Activated CD8-positive, alpha-beta memory T cell treated with anti-CD3 and anti-CD28 coated beads for 36 hours (primary cell): ENCODE results near the gene GAPT. TPM values are rescaled to one million over a fixed set of nuclear protein-coding genes. Genes with fewer than 3 reads are reported as not detected.
"Not testable (repeated sequence)": the region's sequence is repeated elsewhere in the genome, so short reads cannot be mapped to it uniquely, and the experiment has no call there.

Experiments
- CTCF ChIA-PET: fragments of 350-600 bp; sonication (Branson Sonifier 250); formaldehyde crosslinking; loops from one replicate; lab custom pipeline; 2021; ENCODE audit warnings: antibody characterized with exemption; lab: Charles Lee
- POLR2A ChIA-PET: fragments of 350-600 bp; sonication (Branson Sonifier 250); formaldehyde crosslinking; loops from one replicate; lab custom pipeline; 2021; ENCODE audit warnings: antibody characterized with exemption; lab: Charles Lee
- total RNA-seq, 2 experiments: library from RNA; stranded (reverse); gene quantifications; one replicate each; pipeline ENCODE4 v1.2.3, GENCODE V29; 2021

Gene GAPT
- total RNA-seq, 2 experiments from 2014 or later, result not detected

GRCh38 chr5:58498340-58498942 is 7.2 kb downstream of the GAPT start:
- POLR2A ChIA-PET, result no interaction called here
- CTCF ChIA-PET, result no interaction called here

GRCh38 chr5:58499231-58499630 is 8.0 kb downstream of the GAPT start:
- ChIA-PET POLR2A (no interaction called here), CTCF (no interaction called here)

GRCh38 chr5:58499941-58500340 is 8.7 kb downstream of the GAPT start:
- ChIA-PET POLR2A (no interaction called here), CTCF (no interaction called here)

- CTCF ChIA-PET, result no interaction called here
- POLR2A ChIA-PET, result no interaction called here
Measured at GRCh38 chr5:58501778-58502417, 10.7 kb downstream of the GAPT start.

- ChIA-PET CTCF (no interaction called here), POLR2A (no interaction called here)
Measured at GRCh38 chr5:58503390-58504046, 12.3 kb downstream of the GAPT start.

GRCh38 chr5:58504766-58505165 is 13.5 kb downstream of the GAPT start:
- ChIA-PET CTCF (no interaction called here), POLR2A (no interaction called here)

- CTCF ChIA-PET, result interaction anchor here (0.7 kb wide), 1 partner anchor 98 kb away, joined by 3 read pairs; no protein-coding TSS in a partner anchor
- POLR2A ChIA-PET, result no interaction called here
Measured at GRCh38 chr5:58505502-58505901, 14.3 kb downstream of the GAPT start.

- CTCF ChIA-PET, result interaction anchor here (0.7 kb wide), 1 partner anchor 97 kb away, joined by 3 read pairs; no protein-coding TSS in a partner anchor
Measured at GRCh38 chr5:58505971-58506640, 14.9 kb downstream of the GAPT start.

GRCh38 chr5:58507715-58508114 is 16.5 kb downstream of the GAPT start:
- ChIA-PET POLR2A (no interaction called here), CTCF (no interaction called here)

More at GRCh38 chr5:58505971-58506640, 14.9 kb downstream of the GAPT start:
- POLR2A ChIA-PET, result no interaction called here

- ChIA-PET POLR2A (no interaction called here), CTCF (no interaction called here)
Measured at GRCh38 chr5:58517198-58517597, 26.0 kb downstream of the GAPT start.

GRCh38 chr5:58523956-58524355 is 32.7 kb downstream of the GAPT start:
- ChIA-PET POLR2A (no interaction called here), CTCF (no interaction called here)

GRCh38 chr5:58524571-58524970 is 33.3 kb downstream of the GAPT start:
- POLR2A ChIA-PET, result no interaction called here
- CTCF ChIA-PET, result no interaction called here

GRCh38 chr5:58530942-58531490 is 39.8 kb downstream of the GAPT start:
- ChIA-PET CTCF (no interaction called here), POLR2A (no interaction called here)

GRCh38 chr5:58541935-58542334 is 50.7 kb downstream of the GAPT start:
- CTCF ChIA-PET, POLR2A ChIA-PET: not testable (repeated sequence)

- CTCF ChIA-PET, result no interaction called here
- POLR2A ChIA-PET, result no interaction called here
Measured at GRCh38 chr5:58542709-58543108, 51.5 kb downstream of the GAPT start.

- ChIA-PET CTCF (no interaction called here), POLR2A (no interaction called here)
Measured at GRCh38 chr5:58543723-58544122, 52.5 kb downstream of the GAPT start.

- ChIA-PET CTCF (no interaction called here), POLR2A (no interaction called here)
Measured at GRCh38 chr5:58544195-58544594, 53.0 kb downstream of the GAPT start.

- ChIA-PET CTCF (no interaction called here), POLR2A (no interaction called here)
Measured at GRCh38 chr5:58544926-58545325, 53.7 kb downstream of the GAPT start.

- ChIA-PET POLR2A (no interaction called here), CTCF (no interaction called here)
Measured at GRCh38 chr5:58545912-58546311, 54.7 kb downstream of the GAPT start.
